Measurements from ENCODE around the gene INPP5A. TPM values are rescaled to one million over a fixed set of nuclear protein-coding genes. Genes with fewer than 3 reads are reported as not detected.
"Not testable (repeated sequence)": the region's sequence is repeated elsewhere in the genome, so short reads cannot be mapped to it uniquely, and the experiment has no call there.

The INPP5A gene
- total and polyA plus RNA-seq, 7 donors, result 15.1 to 48.8 (median 40.9) TPM

DNA sequence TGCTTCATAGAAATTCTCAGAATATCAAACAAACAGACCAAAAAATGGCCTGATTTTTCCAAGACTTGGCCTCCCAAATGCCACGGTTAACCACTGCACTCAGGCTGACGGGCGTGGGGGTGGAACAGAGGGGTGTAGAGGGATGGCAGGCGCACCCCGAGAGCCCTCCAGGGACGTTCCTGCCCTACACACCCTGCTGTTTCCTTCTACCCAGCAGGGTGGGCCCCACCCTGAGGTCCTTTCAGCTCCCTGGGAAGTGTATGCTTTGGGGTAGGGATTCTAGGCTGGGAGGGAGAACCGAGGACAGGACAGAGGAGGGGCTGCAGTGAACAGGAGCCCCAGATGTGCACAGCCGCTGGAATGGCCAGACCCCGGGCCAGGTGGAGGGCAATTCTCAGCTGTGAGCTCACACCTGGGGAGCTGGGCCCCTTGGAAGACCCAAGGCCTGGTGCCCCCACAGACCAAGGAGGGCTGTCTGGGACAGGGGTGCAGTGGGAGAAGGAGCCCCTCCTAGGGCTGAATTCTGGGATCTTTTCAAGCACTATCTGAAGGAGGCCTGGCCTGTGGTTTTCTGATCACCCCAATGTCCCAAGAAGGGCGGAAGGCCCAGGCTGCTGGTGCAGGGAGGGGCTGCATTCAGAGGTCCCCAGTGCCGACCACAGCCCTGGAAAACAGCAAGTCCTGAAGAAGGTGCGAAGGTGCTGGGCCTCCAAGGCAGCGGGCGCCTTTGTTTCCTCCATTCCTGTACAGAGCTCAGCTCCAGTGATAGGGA is 32.9 kb upstream of the INPP5A start:
- DNase-seq (peak in 1 of 2 donors; percentile 48), ATAC-seq (no peak)
- H3K36me3 ChIP-seq (ENCODE audit: insufficient read depth in 1 of 2, low read depth in 1 of 2), result no peaks in the 10 kb centered on the region
- H3K27ac ChIP-seq, result no peak overlapping the region
- no peaks in the 10 kb centered on the region for H3K27me3 ChIP-seq (ENCODE audit: insufficient read depth in 3 of 3, low read length in 2 of 3)
- 89 to 93% (median 92%) methylated on average over 14 of the region's 14 CpGs for WGBS, 3 donors
- TF ChIP-seq CTCF (IDR thresholded peaks at IDR 0.05), result no peak
- no peak overlapping the region for H3K4me3 ChIP-seq
- intact Hi-C loops (cut with DNase I), result loop anchor here (5.0 to 10.0 kb wide), 2 partner anchors 37 to 70 kb away; no protein-coding TSS in a partner anchor
- H3K4me1 ChIP-seq, result peaks cover 18% of the 10 kb centered on the region
- no peaks in the 10 kb centered on the region for H3K9me3 ChIP-seq

DNA sequence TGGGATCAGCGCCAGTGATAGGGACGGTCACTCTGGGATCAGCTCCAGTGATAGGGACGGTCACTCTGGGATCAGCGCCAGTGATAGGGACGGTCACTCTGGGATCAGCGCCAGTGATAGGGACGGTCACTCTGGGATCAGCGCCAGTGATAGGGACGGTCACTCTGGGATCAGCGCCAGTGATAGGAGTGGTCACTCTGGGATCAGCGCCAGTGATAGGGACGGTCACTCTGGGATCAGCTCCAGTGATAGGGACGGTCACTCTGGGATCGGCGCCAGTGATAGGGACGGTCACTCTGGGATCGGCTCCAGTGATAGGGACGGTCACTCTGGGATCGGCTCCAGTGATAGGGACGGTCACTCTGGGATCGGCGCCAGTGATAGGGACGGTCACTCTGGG is 32.0 kb upstream of the INPP5A start:
- WGBS, 3 donors, result 38 to 42% (median 42%) methylated on average over 8 to 12 of the region's 23 CpGs
- not testable (repeated sequence) for H3K27me3 ChIP-seq (ENCODE audit: insufficient read depth in 3 of 3, low read length in 2 of 3); DNase-seq; H3K4me3 ChIP-seq; H3K9me3 ChIP-seq; ATAC-seq; H3K36me3 ChIP-seq (ENCODE audit: insufficient read depth in 1 of 2, low read depth in 1 of 2); H3K27ac ChIP-seq
- peaks cover 18% of the 10 kb centered on the region for H3K4me1 ChIP-seq
- intact Hi-C loops (cut with DNase I), result loop anchor here in 1 of 2 donors (10.0 kb wide), 1 partner anchor 69 kb away; no protein-coding TSS in a partner anchor

- no peaks in the 10 kb centered on the region for H3K36me3 ChIP-seq (ENCODE audit: insufficient read depth in 1 of 2, low read depth in 1 of 2)
- peak overlapping the region; percentile 23 for H3K27ac ChIP-seq
- peaks cover 18% of the 10 kb centered on the region for H3K4me1 ChIP-seq
- 34 to 41% (median 37%) methylated on average over 11 of the region's 11 CpGs for WGBS, 3 donors
- H3K27me3 ChIP-seq (ENCODE audit: insufficient read depth in 3 of 3, low read length in 2 of 3), result no peaks in the 10 kb centered on the region
- no peaks in the 10 kb centered on the region for H3K9me3 ChIP-seq
- DNase-seq, result peak in 1 of 2 donors; percentile 77
- no peak for TF ChIP-seq CTCF (IDR thresholded peaks at IDR 0.05)
- intact Hi-C loops (cut with DNase I), result loop anchor here in 1 of 2 donors (10.0 kb wide), 1 partner anchor 68 kb away; no protein-coding TSS in a partner anchor
- ATAC-seq, result peak; percentile 28 to 79 (median 63)
- H3K4me3 ChIP-seq, result no peak overlapping the region
These were observed 30.7 kb upstream of the INPP5A start for GRCh38 chr10:132506711-132507408.

DNA sequence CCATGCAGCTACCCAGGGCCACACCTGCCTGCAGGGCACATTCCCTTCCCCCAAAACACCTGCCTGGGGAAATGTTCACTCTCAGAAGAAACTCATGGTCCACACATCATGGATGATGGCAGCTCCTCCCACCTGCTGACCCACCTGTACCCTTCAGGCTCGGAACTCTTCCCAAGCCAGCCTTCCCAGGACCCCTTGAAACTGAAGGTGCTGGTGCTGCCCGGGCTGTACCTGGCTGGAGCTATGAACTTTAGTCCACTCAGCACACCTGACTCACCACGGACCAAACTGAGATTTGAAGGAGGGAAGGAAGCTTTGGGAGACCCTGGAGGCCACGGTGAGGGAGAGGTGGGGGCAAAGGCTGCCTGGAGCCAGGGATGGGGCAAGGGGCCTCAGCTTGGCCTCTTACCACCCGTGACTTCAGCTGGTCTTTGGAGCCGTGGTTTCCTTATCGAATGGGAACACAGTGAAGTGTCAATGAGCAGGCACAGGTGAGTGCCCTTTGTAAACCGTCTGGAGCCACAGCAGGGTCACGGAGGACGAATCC is 30.1 kb upstream of the INPP5A start:
- intact Hi-C loops (cut with DNase I), result loop anchor here in 1 of 2 donors (10.0 kb wide), 1 partner anchor 67 kb away; no protein-coding TSS in a partner anchor
- TF ChIP-seq CTCF (IDR thresholded peaks at IDR 0.05), result no peak
- peak in 1 of 2 donors; percentile 28 for DNase-seq
- H3K4me1 ChIP-seq, result peaks cover 18% of the 10 kb centered on the region
- no peaks in the 10 kb centered on the region for H3K27me3 ChIP-seq (ENCODE audit: insufficient read depth in 3 of 3, low read length in 2 of 3)
- H3K27ac ChIP-seq, result no peak overlapping the region
- no peaks in the 10 kb centered on the region for H3K36me3 ChIP-seq (ENCODE audit: insufficient read depth in 1 of 2, low read depth in 1 of 2)
- H3K9me3 ChIP-seq, result no peaks in the 10 kb centered on the region
- H3K4me3 ChIP-seq, result no peak overlapping the region
- 81 to 90% (median 85%) methylated on average over 10 of the region's 10 CpGs for WGBS, 3 donors
- ATAC-seq, result no peak
